Measurements from ENCODE around the gene NUTF2. TPM values are rescaled to one million over a fixed set of nuclear protein-coding genes. Genes with fewer than 3 reads are reported as not detected.
A peak's percentile ranks its signal among the peaks of the same experiment; 100 is the strongest.
"Not testable (repeated sequence)": the region's sequence is repeated elsewhere in the genome, so short reads cannot be mapped to it uniquely, and the experiment has no call there.

Gene NUTF2
- total and polyA plus RNA-seq, 12 donors: 73.9 to 214 (median 84.1) TPM

GRCh38 chr16:67828651-67829050 lies 18.1 kb upstream of the NUTF2 start:
- Histone ChIP-seq H3K4me3 (no peak overlapping the region), H3K36me3 (peaks cover 0 to 63% (median 12%) of the 10 kb centered on the region in 9 donors), H3K27me3 (no peaks in the 10 kb centered on the region), H3K4me1 (peaks cover 0 to 21% (median 9%) of the 10 kb centered on the region in 9 donors), H3K27ac (no peak overlapping the region), H3K9me3 (no peaks in the 10 kb centered on the region)
- ATAC-seq (no peak), DNase-seq (no peak)
- no peak for TF ChIP-seq CTCF (IDR thresholded peaks at IDR 0.05)
- WGBS, 2 donors: 95% methylated on average over 4 of the region's 4 CpGs
- intact Hi-C loops (cut with DNase I): loop anchor here in 3 of 10 donors (5.0 to 10.0 kb wide), 3 partner anchors 94 to 206 kb away; no protein-coding TSS in a partner anchor

- peak in 6 of 8 donors; percentile 2 to 21 (median 5) for ATAC-seq
- peak overlapping the region in 9 of 10 donors; percentile 36 to 88 (median 70) for H3K27ac ChIP-seq
- no peaks in the 10 kb centered on the region for H3K27me3 ChIP-seq
- intact Hi-C loops (cut with DNase I): loop anchor here in 2 of 10 donors (5.0 kb wide), 2 partner anchors 84 to 94 kb away; no protein-coding TSS in a partner anchor
- no peak for TF ChIP-seq CTCF (IDR thresholded peaks at IDR 0.05)
- peaks cover 0 to 44% (median 12%) of the 10 kb centered on the region in 9 donors for H3K36me3 ChIP-seq
- 1 to 2% methylated on average over 3 of the region's 3 CpGs for WGBS, 2 donors
- H3K4me3 ChIP-seq: peak overlapping the region; percentile 52 to 84 (median 79)
- H3K9me3 ChIP-seq: no peaks in the 10 kb centered on the region
- no peak for DNase-seq
- peaks cover 3 to 26% (median 14%) of the 10 kb centered on the region in 9 donors for H3K4me1 ChIP-seq
These were observed 13.7 kb upstream of the NUTF2 start for GRCh38 chr16:67833030-67833414.

- H3K4me1 ChIP-seq: peaks cover 3 to 26% (median 14%) of the 10 kb centered on the region in 9 donors
- peaks cover 0 to 38% (median 12%) of the 10 kb centered on the region in 9 donors for H3K36me3 ChIP-seq
- peak overlapping the region in 9 of 10 donors; percentile 36 to 88 (median 70) for H3K27ac ChIP-seq
- H3K4me3 ChIP-seq: peak overlapping the region; percentile 52 to 84 (median 79)
- no peaks in the 10 kb centered on the region for H3K27me3 ChIP-seq
- TF ChIP-seq CTCF (IDR thresholded peaks at IDR 0.05): no peak
- WGBS, 2 donors: 0 to 1% methylated on average over 49 of the region's 49 CpGs
- H3K9me3 ChIP-seq: no peaks in the 10 kb centered on the region
- ATAC-seq: peak; percentile 94 to 99 (median 98)
- peak; percentile 95 to 96 for DNase-seq
- intact Hi-C loops (cut with DNase I): loop anchor here in 2 of 10 donors (5.0 kb wide), 2 partner anchors 84 to 94 kb away; no protein-coding TSS in a partner anchor
These were observed 13.1 kb upstream of the NUTF2 start for GRCh38 chr16:67833415-67834241.

GRCh38 chr16:67834242-67834614 lies 12.5 kb upstream of the NUTF2 start:
- no peak for TF ChIP-seq CTCF (IDR thresholded peaks at IDR 0.05)
- Histone ChIP-seq H3K27me3 (no peaks in the 10 kb centered on the region), H3K27ac (peak overlapping the region in 9 of 10 donors; percentile 36 to 88 (median 70)), H3K36me3 (peaks cover 0 to 32% (median 12%) of the 10 kb centered on the region in 9 donors), H3K4me3 (peak overlapping the region; percentile 52 to 84 (median 79)), H3K9me3 (no peaks in the 10 kb centered on the region), H3K4me1 (peaks cover 3 to 26% (median 14%) of the 10 kb centered on the region in 9 donors)
- no peak for ATAC-seq
- WGBS, 2 donors: 72 to 83% methylated on average over 10 of the region's 10 CpGs
- DNase-seq: no peak
- intact Hi-C loops (cut with DNase I): loop anchor here in 2 of 10 donors (5.0 kb wide), 2 partner anchors 83 to 93 kb away; no protein-coding TSS in a partner anchor

GRCh38 chr16:67837190-67837589 lies 9.5 kb upstream of the NUTF2 start:
- 91 to 93% methylated on average over 10 of the region's 10 CpGs for WGBS, 2 donors
- H3K4me1 ChIP-seq: peaks cover 3 to 24% (median 21%) of the 10 kb centered on the region in 9 donors
- ATAC-seq: not testable (repeated sequence)

More at GRCh38 chr16:67837190-67837589, 9.5 kb upstream of the NUTF2 start:
- DNase-seq; intact Hi-C loops (cut with DNase I); H3K9me3 ChIP-seq; H3K27ac ChIP-seq; H3K4me3 ChIP-seq; H3K27me3 ChIP-seq; H3K36me3 ChIP-seq: not testable (repeated sequence)
